Aorta (tissue), 5 donors: ENCODE results near the gene SCN9A. TPM values are rescaled to one million over a fixed set of nuclear protein-coding genes. Genes with fewer than 3 reads are reported as not detected.

Experiments
- ATAC-seq: fragments of 200-7000 bp; cut with Tn5 transposase; one replicate; pipeline ENCODE4 v1.9.1; 2022; ENCODE audit warnings: moderate library complexity; ENCODE audit not compliant: low FRiP score
- DNase-seq, 2 donors: peaks; one replicate each; pipeline ENCODE4 v3.0.0-alpha.2; 2020
- H3K27ac ChIP-seq, 2 donors: one replicate each; pipeline ENCODE4 v1.5.1; 2013; ENCODE audit warnings: low read length in 2 of 2, mild to moderate bottlenecking in 2 of 2, moderate library complexity in 2 of 2, control low read depth in 1 of 2, inconsistent platforms in 1 of 2, low read depth in 1 of 2
- H3K27me3 ChIP-seq, 2 donors: one replicate each; pipeline ENCODE4 v1.6.1; 2013; ENCODE audit warnings: control low read depth in 1 of 2, low read length in 1 of 2, mild to moderate bottlenecking in 1 of 2, moderate library complexity in 1 of 2; ENCODE audit not compliant: insufficient read depth in 2 of 2, control insufficient read depth in 1 of 2
- H3K36me3 ChIP-seq, 2 donors: one replicate each; pipeline ENCODE4 v1.6.1; 2013; ENCODE audit warnings: control low read depth in 1 of 2, low read length in 1 of 2, mild to moderate bottlenecking in 1 of 2; ENCODE audit not compliant: insufficient read depth in 2 of 2, control insufficient read depth in 1 of 2
- H3K4me1 ChIP-seq, 2 donors: one replicate each; pipeline ENCODE4 v1.6.1; 2013; ENCODE audit warnings: low read length in 2 of 2, control low read depth in 1 of 2, mild to moderate bottlenecking in 1 of 2, moderate library complexity in 1 of 2; ENCODE audit not compliant: insufficient read depth in 2 of 2, control insufficient read depth in 1 of 2
- H3K4me3 ChIP-seq, 2 donors: one replicate each; pipeline ENCODE4 v1.5.1; 2013; ENCODE audit warnings: low read length in 2 of 2, control low read depth in 1 of 2, mild to moderate bottlenecking in 1 of 2
- H3K9me3 ChIP-seq: one replicate; pipeline ENCODE4 v1.6.1; 2013; ENCODE audit warnings: mild to moderate bottlenecking, low read length; ENCODE audit not compliant: control insufficient read depth
- WGBS, 2 donors: extraction: QIAGEN DNeasy Blood & Tissue Kit; methylation state at CpG; one replicate each; pipeline ENCODE4 v1.1.7; 2013; 5-methylcytosine and 5-hydroxymethylcytosine counted together
- intact Hi-C, 2 donors: fragments of 100-400 bp; cut with DNase I; formaldehyde crosslinking; loops; one replicate each; pipeline versions ENCODE4 v1.14.2 to v1.15.0; 2022
- long read RNA-seq, 2 donors: library from polyadenylated mRNA; unstranded; transcript quantifications; one replicate each; pipeline ENCODE4 v2.0.0, GENCODE V29; 2020 to 2021
- polyA plus RNA-seq, 2 donors: library from polyadenylated mRNA; stranded (reverse); fragments of 200-250 nt; gene quantifications; one replicate each; pipeline ENCODE4 v1.2.3, GENCODE V29; 2013
- total RNA-seq, 2 donors: library from RNA; stranded (reverse); fragmentation: NEBNext Ultra II Directional; extraction: Animal tissue kit (Norgen Biotek cat#: 25700); gene quantifications; one replicate each; pipeline ENCODE4 v1.2.1, GENCODE V29; 2021
- donor health status: healthy with polysubstance abuse.
- donor health status: Bipolar disorder and iron deficiency.
- donor health status: DM: no; HTN: no; CAD: no.
- donor health status: DM: no; HTN: no; CAD: no.
- donor health status: DM: yes; HTN: yes; CAD: no.

SCN9A gene
- total RNA-seq (10 to 100 TPM in 1 of 2 donors, 1 to 10 TPM in 1; 2.9 to 15.2 TPM), polyA plus RNA-seq (under 1 TPM; 0.13 to 0.51 TPM)
- long read RNA-seq, donor 1, partial matches to known transcripts, result 7 of 10 reads
- long read RNA-seq, donor 1, other reads (novel, unspliced or antisense), result 3 of 10 reads
- long read RNA-seq, donor 2, partial matches to known transcripts, result 1 of 3 reads
- long read RNA-seq, donor 2, other reads (novel, unspliced or antisense), result 2 of 3 reads

GRCh38 chr2:166375736-166376487, at the start of gene SCN9A:
Gene SCN9A (minus strand): TSS chr2:166375944. CDS start chr2:166311756, 64,188 bp downstream.
- DNase-seq, result peak; percentile 79 to 91
- intact Hi-C loops, result no loop called here
- no peaks in the 10 kb centered on the region for H3K36me3 ChIP-seq
- ATAC-seq, result peak; percentile 92
- H3K4me3 ChIP-seq, result peak within 1 kb of the TSS; percentile 2 to 68
- H3K27ac ChIP-seq, result no peak within 1 kb of the TSS
- H3K27me3 ChIP-seq, result no peaks in the 10 kb centered on the region
- WGBS, 2 donors, result 0% methylated on average over 34 to 45 of the region's 45 CpGs
- H3K4me1 ChIP-seq, result no peaks in the 10 kb centered on the region
- no peaks in the 10 kb centered on the region for H3K9me3 ChIP-seq

- no peaks in the 10 kb centered on the region for H3K27me3 ChIP-seq
- intact Hi-C loops, result no loop called here
- H3K27ac ChIP-seq, result no peak overlapping the region
- H3K4me3 ChIP-seq, result no peak overlapping the region
- no peak for DNase-seq
- H3K9me3 ChIP-seq, result no peaks in the 10 kb centered on the region
- H3K4me1 ChIP-seq, result no peaks in the 10 kb centered on the region
- peak; percentile 15 for ATAC-seq
- WGBS, 2 donors, result 87 to 88% methylated on average over 5 of the region's 5 CpGs
- H3K36me3 ChIP-seq, result no peaks in the 10 kb centered on the region
Measured at GRCh38 chr2:166424841-166425240, 49.1 kb upstream of the SCN9A start.

GRCh38 chr2:166419616-166419934, 43.8 kb upstream of the SCN9A start:
- Histone ChIP-seq H3K9me3 (no peaks in the 10 kb centered on the region), H3K4me3 (no peak overlapping the region), H3K27ac (no peak overlapping the region), H3K4me1 (no peaks in the 10 kb centered on the region), H3K27me3 (no peaks in the 10 kb centered on the region), H3K36me3 (no peaks in the 10 kb centered on the region)
- no peak for ATAC-seq
- intact Hi-C loops, result no loop called here
- no peak for DNase-seq
- 49 to 55% methylated on average over 2 of the region's 2 CpGs for WGBS, 2 donors

GRCh38 chr2:166418853-166419615, 43.3 kb upstream of the SCN9A start:
- H3K4me1 ChIP-seq, result no peaks in the 10 kb centered on the region
- no peak overlapping the region for H3K4me3 ChIP-seq
- DNase-seq, result peak in 1 of 2 donors; percentile 11
- H3K27me3 ChIP-seq, result no peaks in the 10 kb centered on the region
- H3K36me3 ChIP-seq, result no peaks in the 10 kb centered on the region
- H3K9me3 ChIP-seq, result no peaks in the 10 kb centered on the region
- intact Hi-C loops, result no loop called here
- ATAC-seq, result no peak
- no peak overlapping the region for H3K27ac ChIP-seq
- WGBS, 2 donors, result 57 to 61% methylated on average over 5 of the region's 5 CpGs

GRCh38 chr2:166417669-166418068, 41.9 kb upstream of the SCN9A start:
- no peaks in the 10 kb centered on the region for H3K4me1 ChIP-seq
- DNase-seq (no peak), ATAC-seq (no peak)
- H3K27me3 ChIP-seq, result no peaks in the 10 kb centered on the region
- WGBS, 2 donors, result 73 to 77% methylated on average over 2 of the region's 2 CpGs
- no peaks in the 10 kb centered on the region for H3K9me3 ChIP-seq
- intact Hi-C loops, result no loop called here
- H3K4me3 ChIP-seq, result no peak overlapping the region
- H3K27ac ChIP-seq, result no peak overlapping the region
- no peaks in the 10 kb centered on the region for H3K36me3 ChIP-seq

- Histone ChIP-seq H3K4me1 (no peaks in the 10 kb centered on the region), H3K27me3 (no peaks in the 10 kb centered on the region), H3K27ac (no peak overlapping the region), H3K36me3 (no peaks in the 10 kb centered on the region), H3K9me3 (no peaks in the 10 kb centered on the region), H3K4me3 (no peak overlapping the region)
- WGBS, 2 donors, result 84 to 85% methylated on average over 1 of the region's 1 CpG
- DNase-seq (no peak), ATAC-seq (no peak)
- intact Hi-C loops, result no loop called here
Measured at GRCh38 chr2:166413255-166413654, 37.5 kb upstream of the SCN9A start.

GRCh38 chr2:166411473-166412230, 35.9 kb upstream of the SCN9A start:
- H3K4me3 ChIP-seq, result no peak overlapping the region
- ATAC-seq (no peak), DNase-seq (no peak)
- 32 to 33% methylated on average over 6 of the region's 6 CpGs for WGBS, 2 donors
- H3K27me3 ChIP-seq, result no peaks in the 10 kb centered on the region
- intact Hi-C loops, result no loop called here
- no peaks in the 10 kb centered on the region for H3K9me3 ChIP-seq
- no peak overlapping the region for H3K27ac ChIP-seq
- no peaks in the 10 kb centered on the region for H3K4me1 ChIP-seq
- no peaks in the 10 kb centered on the region for H3K36me3 ChIP-seq

- Histone ChIP-seq H3K9me3 (no peaks in the 10 kb centered on the region), H3K27me3 (no peaks in the 10 kb centered on the region), H3K36me3 (no peaks in the 10 kb centered on the region), H3K4me1 (no peaks in the 10 kb centered on the region), H3K4me3 (no peak overlapping the region), H3K27ac (no peak overlapping the region)
- ATAC-seq (no peak), DNase-seq (no peak)
- 66 to 78% methylated on average over 7 of the region's 7 CpGs for WGBS, 2 donors
- intact Hi-C loops, result no loop called here
Measured at GRCh38 chr2:166410828-166411472, 35.2 kb upstream of the SCN9A start.
